GM19395 (cell line): ENCODE data around the gene E2F1.

ENCODE experiments used
- ATAC-seq: cut with Tn5 transposase; IDR thresholded peaks from one replicate; pipeline ENCODE4 v1.9.1; 2021; ENCODE audit warnings: mild to moderate bottlenecking, moderate library complexity; ENCODE audit not compliant: unreplicated experiment

Gene E2F1

GRCh38 chr20:33686100-33686983 lies at the start of gene E2F1:
E2F1 (minus strand) TSS chr20:33686385; CDS start chr20:33686264, 121 bp downstream.
- peak; percentile 79 for ATAC-seq

GRCh38 chr20:33733654-33734576 lies 47.7 kb upstream of the E2F1 start:
- ATAC-seq = no peak

GRCh38 chr20:33732166-33732970 lies 46.2 kb upstream of the E2F1 start:
- ATAC-seq = peak; percentile 64

GRCh38 chr20:33731693-33732165 lies 45.5 kb upstream of the E2F1 start, which contains the start of gene ZNF341:
ZNF341 (plus strand) TSS chr20:33731996; CDS start chr20:33732022, 26 bp downstream.
- ATAC-seq = peak; percentile 71

GRCh38 chr20:33730946-33731692 lies 44.9 kb upstream of the E2F1 start:
- ATAC-seq = no peak

- ATAC-seq = no peak
These were observed 42.9 kb upstream of the E2F1 start for GRCh38 chr20:33729101-33729500.

GRCh38 chr20:33728463-33728862 lies 42.3 kb upstream of the E2F1 start:
- ATAC-seq = no peak

GRCh38 chr20:33727806-33728205 lies 41.6 kb upstream of the E2F1 start:
- ATAC-seq = no peak

GRCh38 chr20:33727115-33727479 lies 40.9 kb upstream of the E2F1 start:
- ATAC-seq = no peak

- ATAC-seq = no peak
These were observed 39.6 kb upstream of the E2F1 start for GRCh38 chr20:33725607-33726264.

GRCh38 chr20:33724439-33725094 lies 38.4 kb upstream of the E2F1 start:
- no peak for ATAC-seq

GRCh38 chr20:33721391-33722140 lies 35.4 kb upstream of the E2F1 start:
- ATAC-seq = no peak

- peak; percentile 97 for ATAC-seq
These were observed 34.0 kb upstream of the E2F1 start, which contains the start of gene PXMP4 for GRCh38 chr20:33719989-33720709. PXMP4 (minus strand) TSS chr20:33720310; CDS start chr20:33720207, 103 bp downstream.

- ATAC-seq = no peak
These were observed 33.2 kb upstream of the E2F1 start for GRCh38 chr20:33719277-33719988.

- no peak for ATAC-seq
These were observed 30.3 kb upstream of the E2F1 start for GRCh38 chr20:33716498-33716897.

- ATAC-seq = no peak
These were observed 27.7 kb upstream of the E2F1 start for GRCh38 chr20:33713865-33714367.

GRCh38 chr20:33711446-33711738 lies 25.2 kb upstream of the E2F1 start:
- no peak for ATAC-seq
